NOMO-1 (cell line): Measurements from ENCODE around the gene SLC9A6.
A peak's percentile ranks its signal among the peaks of the same experiment; 100 is the strongest.
"Not testable (repeated sequence)": the region's sequence is repeated elsewhere in the genome, so short reads cannot be mapped to it uniquely, and the experiment has no call there.

ENCODE experiments used
- DNase-seq, 2 experiments: peaks; one replicate each; lab custom pipeline; 2025; ENCODE audit not compliant: unreplicated experiment in 2 of 2; lab: John Stamatoyannopoulos, UW

Gene SLC9A6

GRCh38 chrX:136028383-136028984 is 43.2 kb downstream of the SLC9A6 start:
- DNase-seq, result peak in 1 of 2 experiments; percentile 50

GRCh38 chrX:136029766-136030165 is 44.5 kb downstream of the SLC9A6 start:
- DNase-seq, result no peak

GRCh38 chrX:136030303-136031191 is 45.3 kb downstream of the SLC9A6 start:
- DNase-seq, result no peak

- no peak for DNase-seq
Measured at GRCh38 chrX:136031626-136032025, 46.4 kb downstream of the SLC9A6 start.

- no peak for DNase-seq
Measured at GRCh38 chrX:136032370-136032769, 47.1 kb downstream of the SLC9A6 start.

GRCh38 chrX:136034668-136035067 is 49.4 kb downstream of the SLC9A6 start:
- no peak for DNase-seq

- no peak for DNase-seq
Measured at GRCh38 chrX:136035663-136036062, 50.4 kb downstream of the SLC9A6 start.

- no peak for DNase-seq
Measured at GRCh38 chrX:136039485-136039884, 54.2 kb downstream of the SLC9A6 start.

- DNase-seq, result no peak
Measured at GRCh38 chrX:136039968-136040367, 54.7 kb downstream of the SLC9A6 start.

GRCh38 chrX:136041254-136041812 is 56.1 kb downstream of the SLC9A6 start:
- DNase-seq, result no peak

GRCh38 chrX:136045008-136045407 is 59.8 kb downstream of the SLC9A6 start:
- DNase-seq, result no peak

GRCh38 chrX:136046295-136047015 is 61.2 kb downstream of the SLC9A6 start:
- DNase-seq, result no peak

GRCh38 chrX:136047016-136047642 is 61.9 kb downstream of the SLC9A6 start:
- no peak for DNase-seq

GRCh38 chrX:136047969-136048368 is 62.7 kb downstream of the SLC9A6 start:
- DNase-seq, result no peak

- DNase-seq, result no peak
Measured at GRCh38 chrX:136048446-136048845, 63.2 kb downstream of the SLC9A6 start.

- no peak for DNase-seq
Measured at GRCh38 chrX:136049608-136050007, 64.4 kb downstream of the SLC9A6 start.

GRCh38 chrX:136050875-136051274 is 65.6 kb downstream of the SLC9A6 start:
- not testable (repeated sequence) for DNase-seq

- no peak for DNase-seq
Measured at GRCh38 chrX:136051611-136052010, 66.4 kb downstream of the SLC9A6 start.

GRCh38 chrX:136055651-136056221 is 70.5 kb downstream of the SLC9A6 start:
- DNase-seq, result no peak

- no peak for DNase-seq
Measured at GRCh38 chrX:136057567-136057966, 72.3 kb downstream of the SLC9A6 start.
